EH (cell line): ENCODE results near the gene FLNA.
"Not testable (repeated sequence)": the region's sequence is repeated elsewhere in the genome, so short reads cannot be mapped to it uniquely, and the experiment has no call there.

Experiments
- DNase-seq: peaks from one replicate; pipeline ENCODE4 v3.0.0-alpha.2; 2015; ENCODE audit warnings: low read depth

Gene FLNA

GRCh38 chrX:154343063-154343462 is 31.4 kb downstream of the FLNA start:
- not testable (repeated sequence) for DNase-seq

- not testable (repeated sequence) for DNase-seq
Observed at GRCh38 chrX:154341399-154342298, 32.8 kb downstream of the FLNA start.

- DNase-seq: peak; percentile 1
Observed at GRCh38 chrX:154334496-154334895, 39.9 kb downstream of the FLNA start.

GRCh38 chrX:154333837-154334271 is 40.6 kb downstream of the FLNA start:
- DNase-seq: no peak

GRCh38 chrX:154333116-154333515 is 41.3 kb downstream of the FLNA start:
- DNase-seq: no peak

GRCh38 chrX:154332561-154332960 is 41.9 kb downstream of the FLNA start:
- DNase-seq: no peak

GRCh38 chrX:154329294-154329693 is 45.1 kb downstream of the FLNA start:
- DNase-seq: no peak

- DNase-seq: no peak
Observed at GRCh38 chrX:154328646-154329045, 45.8 kb downstream of the FLNA start.

GRCh38 chrX:154327038-154327820 is 47.2 kb downstream of the FLNA start:
- DNase-seq: peak; percentile 74

- DNase-seq: peak; percentile 59
Observed at GRCh38 chrX:154325541-154325940, 48.9 kb downstream of the FLNA start.

- DNase-seq: no peak
Observed at GRCh38 chrX:154323537-154323936, 50.9 kb downstream of the FLNA start.

GRCh38 chrX:154322890-154323289 is 51.5 kb downstream of the FLNA start:
- no peak for DNase-seq

- peak; percentile 42 for DNase-seq
Observed at GRCh38 chrX:154321594-154321993, 52.8 kb downstream of the FLNA start.

GRCh38 chrX:154321152-154321551 is 53.3 kb downstream of the FLNA start:
- no peak for DNase-seq

GRCh38 chrX:154320406-154320805 is 54.0 kb downstream of the FLNA start:
- no peak for DNase-seq

- DNase-seq: peak; percentile 36
Observed at GRCh38 chrX:154317391-154317995, 56.9 kb downstream of the FLNA start.

GRCh38 chrX:154315416-154315815 is 59.0 kb downstream of the FLNA start:
- no peak for DNase-seq

GRCh38 chrX:154313147-154313546 is 61.3 kb downstream of the FLNA start:
- no peak for DNase-seq

- no peak for DNase-seq
Observed at GRCh38 chrX:154312116-154312515, 62.3 kb downstream of the FLNA start.

GRCh38 chrX:154310616-154311536 is 63.6 kb downstream of the FLNA start:
- DNase-seq: no peak

- DNase-seq: no peak
Observed at GRCh38 chrX:154309041-154309775, 65.2 kb downstream of the FLNA start.
